Measurements from ENCODE around the gene PLEKHG3. TPM values are rescaled to one million over a fixed set of nuclear protein-coding genes. Genes with fewer than 3 reads are reported as not detected.

The PLEKHG3 gene
- total RNA-seq, 1 experiment from 2014 or later: 20.2 TPM

- no peak for DNase-seq
- Histone ChIP-seq H3K9me3 (no peaks in the 10 kb centered on the region), H3K27me3 (no peaks in the 10 kb centered on the region), H3K4me3 (no peak overlapping the region), H3K36me3 (no peaks in the 10 kb centered on the region)
These were observed 91.7 kb downstream of the PLEKHG3 start for GRCh38 chr14:64795921-64796320.

- Histone ChIP-seq H3K9me3 (no peaks in the 10 kb centered on the region), H3K36me3 (no peaks in the 10 kb centered on the region), H3K4me3 (no peak overlapping the region), H3K27me3 (no peaks in the 10 kb centered on the region)
- DNase-seq: no peak
These were observed 92.1 kb downstream of the PLEKHG3 start for GRCh38 chr14:64796369-64796768.

- Histone ChIP-seq H3K9me3 (no peaks in the 10 kb centered on the region), H3K4me3 (no peak overlapping the region), H3K36me3 (no peaks in the 10 kb centered on the region), H3K27me3 (no peaks in the 10 kb centered on the region)
- DNase-seq: no peak
These were observed 95.3 kb downstream of the PLEKHG3 start for GRCh38 chr14:64799555-64799954.

Other genes starting within 250 kb of the PLEKHG3 start
- gene AKAP5, start 238.9 kb upstream of the PLEKHG3 start, total RNA-seq (2014; rRNA removed; shearing (Covaris generic); ENCODE audit: low replicate concordance): 0.10 TPM in 1 of 2 replicates, not detected in the other
- 0.57 and 1.6 TPM in 2 replicates for gene ZBTB25, start 200.6 kb upstream of the PLEKHG3 start, total RNA-seq (2014; rRNA removed; shearing (Covaris generic); ENCODE audit: low replicate concordance)
- gene ZBTB1, start 199.7 kb upstream of the PLEKHG3 start, total RNA-seq (2014; rRNA removed; shearing (Covaris generic); ENCODE audit: low replicate concordance): 16.8 and 28.1 TPM in 2 replicates
- 5.2 and 7.1 TPM in 2 replicates for gene HSPA2, start 163.7 kb upstream of the PLEKHG3 start, total RNA-seq (2014; rRNA removed; shearing (Covaris generic); ENCODE audit: low replicate concordance)
- not detected in 2 replicates for gene PPP1R36, start 154.5 kb upstream of the PLEKHG3 start, total RNA-seq (2014; rRNA removed; shearing (Covaris generic); ENCODE audit: low replicate concordance)
- gene SPTB, start 175.5 kb downstream of the PLEKHG3 start, total RNA-seq (2014; rRNA removed; shearing (Covaris generic); ENCODE audit: low replicate concordance): 0.13 TPM in 1 of 2 replicates, not detected in the other
- gene CHURC1, start 210.0 kb downstream of the PLEKHG3 start, total RNA-seq (2014; rRNA removed; shearing (Covaris generic); ENCODE audit: low replicate concordance): 12.3 and 15.7 TPM in 2 replicates
- gene GPX2, start 238.3 kb downstream of the PLEKHG3 start, total RNA-seq (2014; rRNA removed; shearing (Covaris generic); ENCODE audit: low replicate concordance): not detected in 2 replicates

Data from MG63 (cell line).